ENCODE measurements around the gene ABCD2.
A peak's percentile ranks its signal among the peaks of the same experiment; 100 is the strongest.

Gene ABCD2

GRCh38 chr12:39620659-39621658 lies 1.4 kb upstream of the ABCD2 start:
- peaks cover 5% of the 10 kb centered on the region for H3K4me1 ChIP-seq (ENCODE audit: insufficient read depth, poor library complexity, severe bottlenecking)
- peak overlapping the region; percentile 37 for H3K4me3 ChIP-seq (ENCODE audit: severe bottlenecking)
- DNase-seq (ENCODE audit: low spot score) = no peak
- H3K9me3 ChIP-seq (ENCODE audit: severe bottlenecking) = no peaks in the 10 kb centered on the region
- no peak for ATAC-seq (ENCODE audit: low read depth)
- no peaks in the 10 kb centered on the region for H3K36me3 ChIP-seq (ENCODE audit: low read depth)
- H3K27me3 ChIP-seq (ENCODE audit: insufficient read depth, poor library complexity, severe bottlenecking) = no peaks in the 10 kb centered on the region
- peak overlapping the region; percentile 17 for H3K27ac ChIP-seq (ENCODE audit: poor library complexity, severe bottlenecking)
- TF ChIP-seq CTCF (IDR thresholded peaks at IDR 0.05; ENCODE audit: poor library complexity, severe bottlenecking) = no peak

GRCh38 chr12:39619316-39619659 lies 315 bp downstream of the ABCD2 start:
- Histone ChIP-seq H3K36me3 (ENCODE audit: low read depth) (no peaks in the 10 kb centered on the region), H3K4me3 (ENCODE audit: severe bottlenecking) (peak overlapping the region; percentile 37), H3K9me3 (ENCODE audit: severe bottlenecking) (no peaks in the 10 kb centered on the region), H3K4me1 (ENCODE audit: insufficient read depth, poor library complexity, severe bottlenecking) (peaks cover 5% of the 10 kb centered on the region), H3K27me3 (ENCODE audit: insufficient read depth, poor library complexity, severe bottlenecking) (no peaks in the 10 kb centered on the region), H3K27ac (ENCODE audit: poor library complexity, severe bottlenecking) (no peak overlapping the region)
- no peak for DNase-seq (ENCODE audit: low spot score)
- no peak for TF ChIP-seq CTCF (IDR thresholded peaks at IDR 0.05; ENCODE audit: poor library complexity, severe bottlenecking)
- peak; percentile 18; the same call in 2 of the 3 replicates for ATAC-seq (ENCODE audit: low read depth)

- Histone ChIP-seq H3K4me1 (ENCODE audit: insufficient read depth, poor library complexity, severe bottlenecking) (peaks cover 5% of the 10 kb centered on the region), H3K36me3 (ENCODE audit: low read depth) (no peaks in the 10 kb centered on the region), H3K4me3 (ENCODE audit: severe bottlenecking) (no peak overlapping the region), H3K9me3 (ENCODE audit: severe bottlenecking) (no peaks in the 10 kb centered on the region), H3K27me3 (ENCODE audit: insufficient read depth, poor library complexity, severe bottlenecking) (no peaks in the 10 kb centered on the region), H3K27ac (ENCODE audit: poor library complexity, severe bottlenecking) (no peak overlapping the region)
- no peak for TF ChIP-seq CTCF (IDR thresholded peaks at IDR 0.05; ENCODE audit: poor library complexity, severe bottlenecking)
- ATAC-seq (ENCODE audit: low read depth) (no peak), DNase-seq (ENCODE audit: low spot score) (no peak)
Measured at GRCh38 chr12:39618701-39619100, 902 bp downstream of the ABCD2 start.

- Histone ChIP-seq H3K27ac (ENCODE audit: poor library complexity, severe bottlenecking) (no peak overlapping the region), H3K36me3 (ENCODE audit: low read depth) (no peaks in the 10 kb centered on the region), H3K9me3 (ENCODE audit: severe bottlenecking) (no peaks in the 10 kb centered on the region), H3K4me1 (ENCODE audit: insufficient read depth, poor library complexity, severe bottlenecking) (peaks cover 5% of the 10 kb centered on the region), H3K27me3 (ENCODE audit: insufficient read depth, poor library complexity, severe bottlenecking) (no peaks in the 10 kb centered on the region), H3K4me3 (ENCODE audit: severe bottlenecking) (no peak overlapping the region)
- no peak for TF ChIP-seq CTCF (IDR thresholded peaks at IDR 0.05; ENCODE audit: poor library complexity, severe bottlenecking)
- ATAC-seq (ENCODE audit: low read depth) (no peak), DNase-seq (ENCODE audit: low spot score) (no peak)
Measured at GRCh38 chr12:39617887-39618286, 1.7 kb downstream of the ABCD2 start.

GRCh38 chr12:39616666-39617065 lies 2.9 kb downstream of the ABCD2 start:
- H3K4me3 ChIP-seq (ENCODE audit: severe bottlenecking) = no peak overlapping the region
- no peak overlapping the region for H3K27ac ChIP-seq (ENCODE audit: poor library complexity, severe bottlenecking)
- no peaks in the 10 kb centered on the region for H3K9me3 ChIP-seq (ENCODE audit: severe bottlenecking)
- no peaks in the 10 kb centered on the region for H3K36me3 ChIP-seq (ENCODE audit: low read depth)
- H3K27me3 ChIP-seq (ENCODE audit: insufficient read depth, poor library complexity, severe bottlenecking) = no peaks in the 10 kb centered on the region
- TF ChIP-seq CTCF (IDR thresholded peaks at IDR 0.05; ENCODE audit: poor library complexity, severe bottlenecking) = no peak
- ATAC-seq (ENCODE audit: low read depth) (no peak), DNase-seq (ENCODE audit: low spot score) (no peak)
- peaks cover 5% of the 10 kb centered on the region for H3K4me1 ChIP-seq (ENCODE audit: insufficient read depth, poor library complexity, severe bottlenecking)
